Measurements from ENCODE around the gene SASH1. TPM values are rescaled to one million over a fixed set of nuclear protein-coding genes. Genes with fewer than 3 reads are reported as not detected.
A peak's percentile ranks its signal among the peaks of the same experiment; 100 is the strongest.

SASH1 gene
- total RNA-seq, 1 experiment from 2014 or later, result 33.2 TPM

DNA sequence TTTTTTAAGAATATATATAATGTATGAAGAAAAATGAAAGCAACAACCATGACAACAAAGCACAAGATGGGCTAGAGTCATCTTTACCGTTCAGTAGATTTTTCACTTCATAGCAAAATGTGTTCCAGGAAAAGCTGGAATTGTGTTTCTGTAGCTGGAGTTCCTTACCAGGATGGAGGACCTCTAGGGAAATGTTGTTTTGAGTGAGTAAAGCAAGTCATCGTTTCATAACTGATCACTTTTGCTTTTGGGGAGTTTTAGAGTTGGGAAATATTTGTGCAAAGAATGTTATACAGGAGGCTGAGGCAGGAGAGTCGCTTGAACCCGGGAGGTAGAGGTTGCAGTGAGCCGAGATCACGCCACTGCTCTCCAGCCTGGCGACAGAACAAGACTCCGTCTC, 151.6 kb downstream of the SASH1 start:
- Histone ChIP-seq H2BK20ac (ENCODE audit: low read depth, low read length, poor library complexity, severe bottlenecking) (no peak overlapping the region), H3K23me2 (ENCODE audit: insufficient read length, low read depth, low read length, poor library complexity, severe bottlenecking) (no peaks in the 10 kb centered on the region), H2BK5ac (ENCODE audit: insufficient read length, low read length) (no peak overlapping the region), H3K79me1 (ENCODE audit: insufficient read depth, low read depth, low read length, poor library complexity, severe bottlenecking) (no peaks in the 10 kb centered on the region), H4K5ac (ENCODE audit: insufficient read length, low read depth, low read length) (no peak overlapping the region), H2BK15ac (ENCODE audit: low read depth, low read length) (no peak overlapping the region), H3K9ac (ENCODE audit: extremely low read depth, insufficient read length, low read length) (no peak overlapping the region), H3K4me2 (ENCODE audit: insufficient read depth, insufficient read length, low read length) (no peak overlapping the region), H4K91ac (ENCODE audit: insufficient read length, low read depth, low read length) (no peak overlapping the region), H3K18ac (ENCODE audit: insufficient read length, low read depth, low read length) (no peak overlapping the region), H2BK120ac (ENCODE audit: low read depth, low read length, poor library complexity, severe bottlenecking) (no peak overlapping the region), H3K56ac (ENCODE audit: insufficient read length, low read depth, low read length) (no peak overlapping the region), H3K14ac (ENCODE audit: insufficient read depth, low read length) (no peak overlapping the region), H2AK5ac (ENCODE audit: insufficient read length, low read length) (no peak overlapping the region), H4K8ac (replicated peaks; ENCODE audit: insufficient read length, low read depth, low read length) (no peak overlapping the region), H3K27ac (ENCODE audit: insufficient read length, low read depth, low read length) (no peak overlapping the region), H3K27me3 (ENCODE audit: insufficient read depth, low read length) (no peaks in the 10 kb centered on the region), H3T11ph (ENCODE audit: low read length) (no peak overlapping the region), H3K9me3 (ENCODE audit: control insufficient read depth, low read depth, low read length) (no peaks in the 10 kb centered on the region), H4K20me1 (ENCODE audit: control insufficient read depth, insufficient read depth, insufficient read length) (no peaks in the 10 kb centered on the region), H2AFZ (ENCODE audit: low read length) (no peak overlapping the region), H3K4ac (ENCODE audit: low read depth, low read length) (no peak overlapping the region), H3K23ac (ENCODE audit: insufficient read length, low read depth, low read length) (no peak overlapping the region), H3K79me2 (ENCODE audit: insufficient read depth, low read length) (no peaks in the 10 kb centered on the region), H2BK12ac (ENCODE audit: insufficient read length, low read depth, low read length) (no peak overlapping the region), H3K4me1 (ENCODE audit: insufficient read depth, low read length) (no peaks in the 10 kb centered on the region)
- no CpG with 5 or more reads among the region's 8 CpGs for whole genome bisulfite sequencing (ENCODE audit: extremely low coverage, insufficient read length, low lambda C conversion rate)
- no peak for DNase-seq
- Mint-ChIP-seq H3K4me3 (no peak overlapping the region), H3K4me1 (no peaks in the 10 kb centered on the region), H3K27me3 (ENCODE audit: low read depth) (no peaks in the 10 kb centered on the region), H3K9me3 (no peaks in the 10 kb centered on the region), H3K36me3 (ENCODE audit: insufficient read depth in 1 of 3, low read depth in 3 of 3) (peaks cover 0 to 9% (median 2%) of the 10 kb centered on the region in 3 experiments; a peak in 4 of 7 replicates), H3K27ac (peak overlapping the region in 2 of 3 experiments; percentile 11 to 29; a peak in 1 of 7 replicates)
- TF ChIP-seq CTCF (conservative IDR thresholded peaks at IDR 0.05), result no peak
